ENCODE results near the gene FAF1.
"Not testable (repeated sequence)": the region's sequence is repeated elsewhere in the genome, so short reads cannot be mapped to it uniquely, and the experiment has no call there.

FAF1 gene

GRCh38 chr1:50750021-50750619 is 209.9 kb downstream of the FAF1 start:
- Mint-ChIP-seq H3K9me3 (no peaks in the 10 kb centered on the region), H3K36me3 (ENCODE audit: insufficient read depth) (peaks cover 11% of the 10 kb centered on the region), H3K27me3 (no peaks in the 10 kb centered on the region), H3K27ac (ENCODE audit: low read depth) (no peak overlapping the region), H3K4me1 (no peaks in the 10 kb centered on the region), H3K4me3 (no peak overlapping the region)
- no peak for DNase-seq (ENCODE audit: low spot score in 2 of 2)
- ATAC-seq (replicated peaks; ENCODE audit: extremely low read depth, poor library complexity, severe bottlenecking), result no peak

- Mint-ChIP-seq H3K4me3 (no peak overlapping the region), H3K4me1 (no peaks in the 10 kb centered on the region), H3K36me3 (ENCODE audit: insufficient read depth) (peaks cover 11% of the 10 kb centered on the region), H3K9me3 (no peaks in the 10 kb centered on the region), H3K27me3 (no peaks in the 10 kb centered on the region), H3K27ac (ENCODE audit: low read depth) (no peak overlapping the region)
- ATAC-seq (replicated peaks; ENCODE audit: extremely low read depth, poor library complexity, severe bottlenecking), result no peak
- DNase-seq (ENCODE audit: low spot score in 2 of 2), result no peak
Observed at GRCh38 chr1:50747394-50747793, 212.7 kb downstream of the FAF1 start.

DNA sequence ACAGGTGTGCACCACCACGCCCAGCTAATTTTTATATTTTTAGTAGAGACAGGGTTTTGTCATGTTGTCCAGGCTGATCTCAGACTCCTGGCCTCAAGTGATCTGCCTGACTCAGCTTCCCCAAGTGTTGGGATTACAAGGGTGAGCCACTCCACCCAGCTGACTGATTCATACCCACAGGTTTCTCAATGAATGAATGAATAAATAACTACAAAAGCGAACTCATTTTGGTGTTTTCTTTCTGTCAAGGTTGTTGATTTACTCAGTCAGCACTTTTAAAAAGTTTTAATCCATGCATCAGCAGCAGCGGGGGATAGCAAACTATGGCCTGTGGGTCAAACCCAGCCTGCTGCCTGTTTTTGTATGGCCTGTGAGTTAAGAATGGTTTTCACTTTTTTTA is 217.5 kb downstream of the FAF1 start:
- Mint-ChIP-seq H3K4me3 (no peak overlapping the region), H3K9me3 (no peaks in the 10 kb centered on the region), H3K36me3 (ENCODE audit: insufficient read depth) (peaks cover 20% of the 10 kb centered on the region), H3K4me1 (no peaks in the 10 kb centered on the region), H3K27ac (ENCODE audit: low read depth) (no peak overlapping the region), H3K27me3 (no peaks in the 10 kb centered on the region)
- DNase-seq (ENCODE audit: low spot score in 2 of 2), result no peak
- no peak for ATAC-seq (replicated peaks; ENCODE audit: extremely low read depth, poor library complexity, severe bottlenecking)

- Mint-ChIP-seq H3K36me3 (ENCODE audit: insufficient read depth) (peaks cover 16% of the 10 kb centered on the region), H3K4me1 (peaks cover 2% of the 10 kb centered on the region), H3K4me3 (no peak overlapping the region), H3K27ac (ENCODE audit: low read depth) (no peak overlapping the region), H3K27me3 (no peaks in the 10 kb centered on the region), H3K9me3 (no peaks in the 10 kb centered on the region)
- DNase-seq (ENCODE audit: low spot score in 2 of 2) (no peak), ATAC-seq (replicated peaks; ENCODE audit: extremely low read depth, poor library complexity, severe bottlenecking) (no peak)
Observed at GRCh38 chr1:50739125-50739524, 220.9 kb downstream of the FAF1 start.

- no peak for DNase-seq (ENCODE audit: low spot score in 2 of 2)
Observed at GRCh38 chr1:50735443-50735842, 224.6 kb downstream of the FAF1 start.

GRCh38 chr1:50727578-50727977 is 232.5 kb downstream of the FAF1 start:
- not testable (repeated sequence) for DNase-seq (ENCODE audit: low spot score in 2 of 2); ATAC-seq (replicated peaks; ENCODE audit: extremely low read depth, poor library complexity, severe bottlenecking); H3K27ac Mint-ChIP-seq (ENCODE audit: low read depth); H3K9me3 Mint-ChIP-seq; H3K27me3 Mint-ChIP-seq; H3K4me3 Mint-ChIP-seq; H3K36me3 Mint-ChIP-seq (ENCODE audit: insufficient read depth)
- peaks cover 23% of the 10 kb centered on the region for H3K4me1 Mint-ChIP-seq

More at GRCh38 chr1:50735443-50735842, 224.6 kb downstream of the FAF1 start:
- H3K4me1 Mint-ChIP-seq, result peaks cover 12% of the 10 kb centered on the region
- H3K36me3 Mint-ChIP-seq (ENCODE audit: insufficient read depth), result peaks cover 9% of the 10 kb centered on the region
- H3K27me3 Mint-ChIP-seq, result no peaks in the 10 kb centered on the region
- ATAC-seq (replicated peaks; ENCODE audit: extremely low read depth, poor library complexity, severe bottlenecking), result no peak
- no peaks in the 10 kb centered on the region for H3K9me3 Mint-ChIP-seq
- H3K27ac Mint-ChIP-seq (ENCODE audit: low read depth), result no peak overlapping the region
- H3K4me3 Mint-ChIP-seq, result no peak overlapping the region

GRCh38 chr1:50724626-50725286 is 235.3 kb downstream of the FAF1 start:
- peaks cover 24% of the 10 kb centered on the region for H3K4me1 Mint-ChIP-seq
- H3K9me3 Mint-ChIP-seq, result no peaks in the 10 kb centered on the region
- no peak for DNase-seq (ENCODE audit: low spot score in 2 of 2)
- H3K27ac Mint-ChIP-seq (ENCODE audit: low read depth), result peak overlapping the region; percentile 76
- H3K27me3 Mint-ChIP-seq, result no peaks in the 10 kb centered on the region
- peak; percentile 28 for ATAC-seq (replicated peaks; ENCODE audit: extremely low read depth, poor library complexity, severe bottlenecking)
- peaks cover 6% of the 10 kb centered on the region for H3K36me3 Mint-ChIP-seq (ENCODE audit: insufficient read depth)
- H3K4me3 Mint-ChIP-seq, result no peak overlapping the region

DNA sequence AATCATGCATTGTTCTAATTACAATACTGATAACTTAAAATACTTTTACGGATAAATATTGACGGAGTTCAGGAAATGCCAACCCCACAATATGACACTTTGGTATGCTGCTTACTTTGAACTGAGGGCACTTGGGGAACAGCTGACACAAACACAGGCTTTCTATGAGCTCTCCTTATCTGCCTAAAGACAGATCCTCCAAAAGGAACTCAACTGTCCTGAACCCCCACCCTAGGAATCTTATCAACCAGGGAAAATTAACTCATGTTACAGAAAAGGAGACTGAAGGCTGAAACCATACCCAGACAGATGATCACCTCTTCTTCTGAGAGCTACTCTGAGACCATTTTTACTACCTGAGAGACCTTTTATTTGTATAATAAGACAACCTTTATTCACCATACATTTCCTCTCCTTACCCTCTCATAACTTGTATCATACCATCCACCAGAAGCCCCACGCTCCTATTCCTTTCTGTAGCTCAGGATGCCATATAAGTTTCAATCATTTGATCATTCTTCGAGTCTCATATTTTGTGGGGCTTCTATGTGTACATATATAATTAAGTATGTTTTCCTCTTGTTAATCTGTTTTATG is 239.5 kb downstream of the FAF1 start:
- Mint-ChIP-seq H3K27ac (ENCODE audit: low read depth) (no peak overlapping the region), H3K4me1 (peaks cover 24% of the 10 kb centered on the region), H3K9me3 (no peaks in the 10 kb centered on the region), H3K27me3 (no peaks in the 10 kb centered on the region), H3K4me3 (no peak overlapping the region), H3K36me3 (ENCODE audit: insufficient read depth) (peaks cover 4% of the 10 kb centered on the region)
- no peak for DNase-seq (ENCODE audit: low spot score in 2 of 2)
- no peak for ATAC-seq (replicated peaks; ENCODE audit: extremely low read depth, poor library complexity, severe bottlenecking)

DNA sequence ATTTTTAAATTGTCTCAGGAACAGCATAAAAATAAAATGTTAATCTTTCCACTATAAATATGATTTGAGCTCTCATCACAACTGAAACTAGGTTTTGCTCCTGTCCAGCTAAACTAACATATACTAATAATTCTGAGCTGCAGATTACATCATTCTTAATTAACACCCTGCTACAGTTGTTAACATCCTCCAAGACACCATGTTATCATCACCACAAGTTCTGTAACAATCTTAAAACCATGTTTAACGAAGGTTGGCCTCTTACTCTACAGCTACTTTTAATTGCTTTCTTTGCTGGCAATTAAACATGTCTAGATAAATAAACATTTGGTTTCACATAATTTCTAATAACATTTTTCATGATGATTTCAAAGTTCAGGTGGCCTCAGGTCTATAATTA is 240.9 kb downstream of the FAF1 start:
- ATAC-seq (replicated peaks; ENCODE audit: extremely low read depth, poor library complexity, severe bottlenecking), result no peak
- Mint-ChIP-seq H3K9me3 (no peaks in the 10 kb centered on the region), H3K4me1 (peaks cover 12% of the 10 kb centered on the region), H3K27ac (ENCODE audit: low read depth) (no peak overlapping the region), H3K4me3 (no peak overlapping the region), H3K27me3 (no peaks in the 10 kb centered on the region), H3K36me3 (ENCODE audit: insufficient read depth) (peaks cover 4% of the 10 kb centered on the region)
- DNase-seq (ENCODE audit: low spot score in 2 of 2), result no peak

DNA sequence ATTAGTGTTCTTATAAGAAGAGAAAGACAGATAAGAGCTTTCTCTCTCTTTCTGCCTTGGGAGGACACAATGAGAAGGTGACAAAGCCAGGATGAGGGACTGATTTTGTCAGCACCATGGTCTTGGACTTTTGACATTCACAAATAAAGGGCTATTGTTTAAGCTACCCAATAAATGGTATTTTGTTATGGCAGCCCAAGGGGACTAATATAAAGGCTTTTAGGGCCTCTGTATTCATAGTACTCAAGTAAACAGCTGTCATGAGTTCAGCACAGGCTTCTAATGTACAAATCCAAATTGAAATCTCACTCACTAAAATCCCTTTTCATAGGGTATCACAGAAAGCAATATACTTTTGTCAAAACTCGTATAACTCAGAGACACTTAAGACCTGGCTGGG is 242.7 kb downstream of the FAF1 start:
- Mint-ChIP-seq H3K4me1 (no peaks in the 10 kb centered on the region), H3K27ac (ENCODE audit: low read depth) (no peak overlapping the region), H3K9me3 (no peaks in the 10 kb centered on the region), H3K27me3 (no peaks in the 10 kb centered on the region), H3K36me3 (ENCODE audit: insufficient read depth) (peaks cover 4% of the 10 kb centered on the region), H3K4me3 (no peak overlapping the region)
- no peak for ATAC-seq (replicated peaks; ENCODE audit: extremely low read depth, poor library complexity, severe bottlenecking)
- no peak for DNase-seq (ENCODE audit: low spot score in 2 of 2)

- H3K9me3 Mint-ChIP-seq; ATAC-seq (replicated peaks; ENCODE audit: extremely low read depth, poor library complexity, severe bottlenecking); H3K4me1 Mint-ChIP-seq; H3K27me3 Mint-ChIP-seq; H3K27ac Mint-ChIP-seq (ENCODE audit: low read depth); DNase-seq (ENCODE audit: low spot score in 2 of 2); H3K36me3 Mint-ChIP-seq (ENCODE audit: insufficient read depth); H3K4me3 Mint-ChIP-seq: not testable (repeated sequence)
Observed at GRCh38 chr1:50716455-50716854, 243.6 kb downstream of the FAF1 start.

- H3K4me1 Mint-ChIP-seq, result peaks cover 6% of the 10 kb centered on the region
- H3K36me3 Mint-ChIP-seq (ENCODE audit: insufficient read depth), result peaks cover 2% of the 10 kb centered on the region
- ATAC-seq (replicated peaks; ENCODE audit: extremely low read depth, poor library complexity, severe bottlenecking) (no peak), DNase-seq (ENCODE audit: low spot score in 2 of 2) (no peak)
- no peaks in the 10 kb centered on the region for H3K9me3 Mint-ChIP-seq
- H3K4me3 Mint-ChIP-seq, result no peak overlapping the region
- no peak overlapping the region for H3K27ac Mint-ChIP-seq (ENCODE audit: low read depth)
- no peaks in the 10 kb centered on the region for H3K27me3 Mint-ChIP-seq
Observed at GRCh38 chr1:50710099-50710498, 250.0 kb downstream of the FAF1 start.

- ATAC-seq (replicated peaks; ENCODE audit: extremely low read depth, poor library complexity, severe bottlenecking) (no peak), DNase-seq (ENCODE audit: low spot score in 2 of 2) (no peak)
- H3K27me3 Mint-ChIP-seq, result no peaks in the 10 kb centered on the region
- H3K4me1 Mint-ChIP-seq, result peaks cover 6% of the 10 kb centered on the region
- no peaks in the 10 kb centered on the region for H3K9me3 Mint-ChIP-seq
- no peak overlapping the region for H3K4me3 Mint-ChIP-seq
- H3K36me3 Mint-ChIP-seq (ENCODE audit: insufficient read depth), result peaks cover 2% of the 10 kb centered on the region
- peak overlapping the region; percentile 36 for H3K27ac Mint-ChIP-seq (ENCODE audit: low read depth)
Observed at GRCh38 chr1:50707824-50708223, 252.2 kb downstream of the FAF1 start.
